ENCODE results near the gene PRDM16. TPM values are rescaled to one million over a fixed set of nuclear protein-coding genes. Genes with fewer than 3 reads are reported as not detected.

The PRDM16 gene
- total and polyA plus RNA-seq, 2 donors (not counting 1 experiment from before 2014, with no cell fraction given), result 0.03 to 0.12 TPM

- WGBS (ENCODE audit: insufficient coverage), result 92% methylated on average over 2 of the region's 18 CpGs
- no peak overlapping the region for H2AFZ ChIP-seq (ENCODE audit: insufficient read depth, low read depth, low read length, poor library complexity, severe bottlenecking)
- ATAC-seq (ENCODE audit: low read depth) (no peak), DNase-seq (no peak)
- Mint-ChIP-seq H3K9me3 (ENCODE audit: insufficient read depth) (no peaks in the 10 kb centered on the region), H3K4me3 (no peak overlapping the region), H3K27me3 (no peaks in the 10 kb centered on the region), H3K4me1 (no peaks in the 10 kb centered on the region), H3K27ac (no peak overlapping the region)
- no peak overlapping the region for H3K4me2 ChIP-seq (replicated peaks; ENCODE audit: low read depth, low read length, poor library complexity, severe bottlenecking)
- TF ChIP-seq EZH2 (IDR thresholded peaks at IDR 0.05; ENCODE audit: borderline replicate concordance, insufficient read depth, low read depth, low read length, poor library complexity, severe bottlenecking), result no peak
- TF ChIP-seq CTCF (IDR thresholded peaks at IDR 0.05), result no peak
- H3K27ac ChIP-seq (ENCODE audit: low read length in 2 of 2), result no peak overlapping the region
- no peak overlapping the region for H3K4me3 ChIP-seq (ENCODE audit: control extremely low read depth in 1 of 5, extremely low read depth in 1 of 5, insufficient read depth in 1 of 5, low read depth in 2 of 5, low read length in 4 of 5)
- H3K36me3 ChIP-seq (replicated peaks in 1 of 2; ENCODE audit: control extremely low read depth in 1 of 2, control insufficient read depth in 1 of 2, extremely low read depth in 1 of 2, insufficient read depth in 2 of 2, low read length in 1 of 2), result no peaks in the 10 kb centered on the region
- no peaks in the 10 kb centered on the region for H3K79me2 ChIP-seq (ENCODE audit: control insufficient read depth, insufficient read depth, low read length)
- H4K20me1 ChIP-seq (ENCODE audit: control insufficient read depth, insufficient read depth, low read length, poor library complexity, severe bottlenecking), result no peaks in the 10 kb centered on the region
- H3K4me1 ChIP-seq (ENCODE audit: control insufficient read depth in 2 of 2, insufficient read depth in 2 of 2, low read length in 2 of 2), result no peaks in the 10 kb centered on the region
- intact Hi-C loops (cut with micrococcal nuclease), result no loop called here
- H3K9me3 ChIP-seq (ENCODE audit: control extremely low read depth in 1 of 3, control insufficient read depth in 2 of 3, insufficient read depth in 1 of 3, low read length in 2 of 3), result peaks cover 0 to 6% (median 0%) of the 10 kb centered on the region in 3 donors
- no peaks in the 10 kb centered on the region for H3K27me3 ChIP-seq (replicated peaks in 1 of 4; ENCODE audit: control extremely low read depth in 1 of 4, control insufficient read depth in 3 of 4, insufficient read depth in 4 of 4, low read length in 3 of 4)
- ChIA-PET CTCF (no interaction called here), POLR2A (no interaction called here)
- H3K9ac ChIP-seq (ENCODE audit: low read length), result no peak overlapping the region
These were observed 263.0 kb downstream of the PRDM16 start for GRCh38 chr1:3332043-3332442.

GRCh38 chr1:3332662-3333061, 263.7 kb downstream of the PRDM16 start:
- no peak overlapping the region for H3K4me2 ChIP-seq (replicated peaks; ENCODE audit: low read depth, low read length, poor library complexity, severe bottlenecking)
- TF ChIP-seq CTCF (IDR thresholded peaks at IDR 0.05), result no peak
- no peak for TF ChIP-seq EZH2 (IDR thresholded peaks at IDR 0.05; ENCODE audit: borderline replicate concordance, insufficient read depth, low read depth, low read length, poor library complexity, severe bottlenecking)
- no peak for DNase-seq
- CTCF ChIA-PET, result no interaction called here
- Mint-ChIP-seq H3K27me3 (no peaks in the 10 kb centered on the region), H3K9me3 (ENCODE audit: insufficient read depth) (no peaks in the 10 kb centered on the region), H3K4me1 (no peaks in the 10 kb centered on the region), H3K27ac (no peak overlapping the region), H3K4me3 (no peak overlapping the region)
- no peak for ATAC-seq (ENCODE audit: low read depth)
- H3K9ac ChIP-seq (ENCODE audit: low read length), result no peak overlapping the region
- peaks cover 0 to 12% (median 0%) of the 10 kb centered on the region in 3 donors for H3K9me3 ChIP-seq (ENCODE audit: control extremely low read depth in 1 of 3, control insufficient read depth in 2 of 3, insufficient read depth in 1 of 3, low read length in 2 of 3)
- no peak overlapping the region for H3K27ac ChIP-seq (ENCODE audit: low read length in 2 of 2)
- no peak overlapping the region for H3K4me3 ChIP-seq (ENCODE audit: control extremely low read depth in 1 of 5, extremely low read depth in 1 of 5, insufficient read depth in 1 of 5, low read depth in 2 of 5, low read length in 4 of 5)
- POLR2A ChIA-PET, result no interaction called here
- H2AFZ ChIP-seq (ENCODE audit: insufficient read depth, low read depth, low read length, poor library complexity, severe bottlenecking), result no peak overlapping the region
- H3K79me2 ChIP-seq (ENCODE audit: control insufficient read depth, insufficient read depth, low read length), result no peaks in the 10 kb centered on the region
- no peaks in the 10 kb centered on the region for H3K4me1 ChIP-seq (ENCODE audit: control insufficient read depth in 2 of 2, insufficient read depth in 2 of 2, low read length in 2 of 2)
- intact Hi-C loops (cut with micrococcal nuclease), result no loop called here
- H3K27me3 ChIP-seq (replicated peaks in 1 of 4; ENCODE audit: control extremely low read depth in 1 of 4, control insufficient read depth in 3 of 4, insufficient read depth in 4 of 4, low read length in 3 of 4), result no peaks in the 10 kb centered on the region
- H3K36me3 ChIP-seq (replicated peaks in 1 of 2; ENCODE audit: control extremely low read depth in 1 of 2, control insufficient read depth in 1 of 2, extremely low read depth in 1 of 2, insufficient read depth in 2 of 2, low read length in 1 of 2), result no peaks in the 10 kb centered on the region
- 95% methylated on average over 10 of the region's 10 CpGs for WGBS (ENCODE audit: insufficient coverage)
- no peaks in the 10 kb centered on the region for H4K20me1 ChIP-seq (ENCODE audit: control insufficient read depth, insufficient read depth, low read length, poor library complexity, severe bottlenecking)
